DND-41 (cell line): ENCODE measurements around the gene ENOPH1.
A peak's percentile ranks its signal among the peaks of the same experiment; 100 is the strongest.

Experiments
- ATAC-seq: fragments of 200-7000 bp; cut with Tn5 transposase; 3 replicates; pipeline ENCODE4 v1.9.1; 2021; ENCODE audit warnings: low read depth; ENCODE audit not compliant: insufficient read depth
- DNase-seq: peaks from one replicate; pipeline ENCODE4 v3.0.0-alpha.2; 2020
- H2AFZ ChIP-seq: 2 replicates; pipeline ENCODE4 v1.6.0; 2012; ENCODE audit warnings: low read depth, low read length
- H3K27ac ChIP-seq: 2 replicates; pipeline ENCODE4 v1.5.1; 2012; ENCODE audit warnings: low read length, inconsistent platforms
- H3K27me3 ChIP-seq: fragments of 200-600 bp; sonication (generic); 2 replicates; pipeline ENCODE4 v1.6.0; 2012; ENCODE audit warnings: low read length, mild to moderate bottlenecking, inconsistent platforms; ENCODE audit not compliant: insufficient read depth, poor library complexity
- H3K36me3 ChIP-seq: 2 replicates; pipeline ENCODE4 v1.5.1; 2012; ENCODE audit warnings: low read length, inconsistent platforms; ENCODE audit not compliant: insufficient read depth
- H3K4me1 ChIP-seq: 2 replicates; pipeline ENCODE4 v1.5.1; 2012; ENCODE audit warnings: mild to moderate bottlenecking, low read length; ENCODE audit not compliant: insufficient read depth
- H3K4me2 ChIP-seq: 2 replicates; pipeline ENCODE4 v1.6.0; 2012; ENCODE audit warnings: mild to moderate bottlenecking, moderate library complexity, low read length, inconsistent platforms; ENCODE audit not compliant: insufficient read depth
- H3K4me3 ChIP-seq, 2 experiments: fragments of 200-600 bp in 1 of 2; shearing (Covaris generic) in 1 of 2; 2 replicates each; pipeline ENCODE4 v1.5.1; 2012 to 2016; ENCODE audit warnings: inconsistent platforms in 2 of 2, low read length in 2 of 2, mild to moderate bottlenecking in 2 of 2, low read depth in 1 of 2, moderate library complexity in 1 of 2
- H3K79me2 ChIP-seq: 2 replicates; pipeline ENCODE4 v1.6.0; 2012; ENCODE audit warnings: low read length, inconsistent platforms; ENCODE audit not compliant: insufficient read depth
- H3K9ac ChIP-seq: 2 replicates; pipeline ENCODE4 v1.6.0; 2012; ENCODE audit warnings: low read depth, mild to moderate bottlenecking, inconsistent platforms, low read length, moderate library complexity
- H3K9me3 ChIP-seq: 2 replicates; pipeline ENCODE4 v1.5.1; 2012; ENCODE audit warnings: low read length, moderate library complexity, mild to moderate bottlenecking, inconsistent platforms; ENCODE audit not compliant: insufficient read depth, severe bottlenecking
- H4K20me1 ChIP-seq: 2 replicates; pipeline ENCODE4 v1.6.0; 2012; ENCODE audit warnings: low read length; ENCODE audit not compliant: insufficient read depth
- EZH2 ChIP-seq: IDR thresholded peaks from 3 replicates; pipeline ENCODE4 v1.6.1; 2012; ENCODE audit warnings: borderline replicate concordance, low read depth, mild to moderate bottlenecking, moderate library complexity, low read length, inconsistent platforms; ENCODE audit not compliant: severe bottlenecking
- TF ChIP-seq, protein P1 (sequence below): IDR thresholded peaks from 2 replicates; pipeline ENCODE4 v1.5.1; 2012; ENCODE audit warnings: borderline replicate concordance, low read length, moderate library complexity, mild to moderate bottlenecking; ENCODE audit not compliant: poor library complexity, severe bottlenecking; ENCODE audit errors: extremely low read depth

The ENOPH1 gene

DNA sequence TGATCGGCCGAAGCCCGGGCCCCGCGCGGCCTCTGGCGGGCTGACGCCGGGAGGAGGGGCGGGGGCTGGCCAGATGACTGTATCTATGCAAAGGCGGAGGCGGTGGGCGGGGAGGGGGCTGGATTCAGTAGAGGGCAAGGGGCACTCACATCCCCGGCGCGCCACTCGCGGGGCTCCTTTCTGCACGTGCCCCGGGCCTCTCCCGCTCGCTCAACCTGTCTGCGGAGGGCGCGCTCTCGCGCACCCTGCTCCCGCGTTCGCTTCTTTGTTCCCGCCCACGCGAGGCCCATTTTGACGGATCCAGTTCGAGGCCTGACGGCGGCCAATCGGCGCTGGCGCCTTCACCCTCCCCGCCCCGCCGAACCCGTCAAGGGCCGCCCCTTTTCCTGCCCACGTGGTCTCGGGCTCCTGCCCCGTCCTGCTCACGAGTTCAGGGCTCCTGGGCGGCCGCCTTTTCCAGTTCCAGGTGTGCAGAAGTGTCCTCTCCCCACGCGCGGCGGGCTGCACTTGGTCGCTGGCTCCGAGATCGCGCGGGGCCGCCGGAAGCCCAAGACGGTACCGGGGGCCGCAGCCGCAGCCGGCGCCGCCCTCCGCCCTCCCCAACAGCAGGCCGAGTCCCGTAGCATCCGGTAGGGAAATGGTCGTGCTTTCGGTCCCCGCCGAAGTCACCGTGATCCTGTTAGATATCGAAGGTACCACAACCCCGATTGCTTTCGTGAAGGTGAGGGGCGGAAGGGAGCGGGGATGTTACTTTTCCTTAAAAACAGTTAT lies at the start of gene ENOPH1, which contains the start of gene HNRNPDL:
Gene ENOPH1, plus strand, starts transcription at position 398 of the 771 bp plus-strand sequence. Its CDS starts 240 bp downstream, at position 638.
Gene HNRNPDL, minus strand, starts transcription at position 270 of the 771 bp plus-strand sequence. CDS start 772 bp downstream, outside the sequence.
- no peak for TF ChIP-seq EZH2
- TF ChIP-seq, protein P1, sequence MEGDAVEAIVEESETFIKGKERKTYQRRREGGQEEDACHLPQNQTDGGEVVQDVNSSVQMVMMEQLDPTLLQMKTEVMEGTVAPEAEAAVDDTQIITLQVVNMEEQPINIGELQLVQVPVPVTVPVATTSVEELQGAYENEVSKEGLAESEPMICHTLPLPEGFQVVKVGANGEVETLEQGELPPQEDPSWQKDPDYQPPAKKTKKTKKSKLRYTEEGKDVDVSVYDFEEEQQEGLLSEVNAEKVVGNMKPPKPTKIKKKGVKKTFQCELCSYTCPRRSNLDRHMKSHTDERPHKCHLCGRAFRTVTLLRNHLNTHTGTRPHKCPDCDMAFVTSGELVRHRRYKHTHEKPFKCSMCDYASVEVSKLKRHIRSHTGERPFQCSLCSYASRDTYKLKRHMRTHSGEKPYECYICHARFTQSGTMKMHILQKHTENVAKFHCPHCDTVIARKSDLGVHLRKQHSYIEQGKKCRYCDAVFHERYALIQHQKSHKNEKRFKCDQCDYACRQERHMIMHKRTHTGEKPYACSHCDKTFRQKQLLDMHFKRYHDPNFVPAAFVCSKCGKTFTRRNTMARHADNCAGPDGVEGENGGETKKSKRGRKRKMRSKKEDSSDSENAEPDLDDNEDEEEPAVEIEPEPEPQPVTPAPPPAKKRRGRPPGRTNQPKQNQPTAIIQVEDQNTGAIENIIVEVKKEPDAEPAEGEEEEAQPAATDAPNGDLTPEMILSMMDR: no peak
- H3K27ac ChIP-seq: peak within 1 kb of the TSS; percentile 99

DNA sequence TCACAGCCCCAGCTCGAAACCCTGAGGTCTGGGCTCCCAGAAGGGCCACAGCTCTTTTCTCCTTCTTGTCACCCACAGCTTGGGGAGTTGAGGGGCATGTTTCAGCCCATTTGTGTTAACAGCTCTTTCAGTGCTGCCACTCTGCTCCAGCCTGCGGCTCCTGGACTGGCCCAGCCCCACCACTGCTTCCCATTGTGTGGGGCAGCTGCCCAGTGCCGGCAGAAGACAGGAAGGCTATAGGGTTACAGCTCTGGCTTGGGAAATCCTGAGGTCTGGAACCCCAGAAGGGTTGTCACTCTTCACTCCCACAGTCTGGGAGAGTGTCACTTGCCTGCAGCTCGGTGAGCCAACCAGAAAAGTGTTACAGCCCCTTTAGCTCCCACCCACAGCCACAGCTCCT lies 49.6 kb upstream of the ENOPH1 start:
- H3K4me3 ChIP-seq: no peak overlapping the region
- no peak overlapping the region for H3K9ac ChIP-seq
- no peaks in the 10 kb centered on the region for H3K27me3 ChIP-seq
- no peak overlapping the region for H3K27ac ChIP-seq
- TF ChIP-seq EZH2: no peak
- TF ChIP-seq, protein P1: no peak
- peaks cover 9% of the 10 kb centered on the region for H3K4me1 ChIP-seq
- H2AFZ ChIP-seq: no peak overlapping the region
- peaks cover 10% of the 10 kb centered on the region for H3K9me3 ChIP-seq
- peaks cover 6% of the 10 kb centered on the region for H3K36me3 ChIP-seq
- DNase-seq (no peak), ATAC-seq (no peak)
- H3K4me2 ChIP-seq: no peak overlapping the region
- no peaks in the 10 kb centered on the region for H4K20me1 ChIP-seq
- peaks cover 17% of the 10 kb centered on the region for H3K79me2 ChIP-seq

More for the DNA sequence above, at the start of gene ENOPH1, which contains the start of gene HNRNPDL:
- H3K79me2 ChIP-seq: peaks cover 96% of the 10 kb centered on the region
- H3K9me3 ChIP-seq: no peaks in the 10 kb centered on the region
- peak; percentile 98 for DNase-seq
- peaks cover 60% of the 10 kb centered on the region for H3K4me1 ChIP-seq
- peak; percentile 76 for ATAC-seq
- H3K36me3 ChIP-seq: peaks cover 65% of the 10 kb centered on the region
- H2AFZ ChIP-seq: peak within 1 kb of the TSS; percentile 81
- H4K20me1 ChIP-seq: peaks cover 72% of the 10 kb centered on the region
- H3K9ac ChIP-seq: peak within 1 kb of the TSS; percentile 100
- peak within 1 kb of the TSS; percentile 93 to 98 for H3K4me3 ChIP-seq
- no peaks in the 10 kb centered on the region for H3K27me3 ChIP-seq
- peak within 1 kb of the TSS; percentile 87 for H3K4me2 ChIP-seq

GRCh38 chr4:82381235-82381634 lies 49.2 kb upstream of the ENOPH1 start:
- ATAC-seq (no peak), DNase-seq (no peak)
- H3K4me3 ChIP-seq: no peak overlapping the region
- peaks cover 11% of the 10 kb centered on the region for H3K9me3 ChIP-seq
- no peak overlapping the region for H3K4me2 ChIP-seq
- no peaks in the 10 kb centered on the region for H4K20me1 ChIP-seq
- H3K27me3 ChIP-seq: no peaks in the 10 kb centered on the region
- no peak overlapping the region for H3K27ac ChIP-seq
- H2AFZ ChIP-seq: no peak overlapping the region
- H3K79me2 ChIP-seq: peaks cover 13% of the 10 kb centered on the region
- H3K9ac ChIP-seq: no peak overlapping the region
- no peak for TF ChIP-seq EZH2
- TF ChIP-seq, protein P1: no peak
- peaks cover 5% of the 10 kb centered on the region for H3K4me1 ChIP-seq
- H3K36me3 ChIP-seq: peaks cover 4% of the 10 kb centered on the region
